Stomach (tissue), 4 donors: ENCODE data around the gene PUS10.

ENCODE experiments used
- CTCF ChIP-seq, 7 experiments: fragments of 450-650 bp in 4 of 7; fragments of 200-600 bp in 3 of 7; sonication (generic) in 3 of 7; IDR thresholded peaks; one replicate each; pipeline ENCODE4 v1.5.1; 2016 to 2019; ENCODE audit warnings: antibody characterized with exemption in 7 of 7, control low read depth in 2 of 7, mild to moderate bottlenecking in 1 of 7
- POLR2A ChIP-seq, 4 donors: fragments of 450-650 bp; IDR thresholded peaks; one replicate each; pipeline ENCODE4 v1.6.1; 2016; ENCODE audit warnings: antibody characterized with exemption in 4 of 4, control low read depth in 2 of 4, mild to moderate bottlenecking in 1 of 4, moderate library complexity in 1 of 4
- POLR2AphosphoS5 ChIP-seq, 3 donors: sonication (generic); formaldehyde crosslinking; IDR thresholded peaks; one replicate each; pipeline ENCODE4 v1.6.1; 2016; ENCODE audit warnings: antibody characterized with exemption in 3 of 3

GRCh38 chr2:61018318-61018755 is 282 bp upstream of the PUS10 start:
- TF ChIP-seq CTCF (IDR thresholded peaks at IDR 0.05) (no peak), POLR2A (IDR thresholded peaks at IDR 0.05) (no peak), POLR2AphosphoS5 (IDR thresholded peaks at IDR 0.05) (peak in 1 of 3 donors; percentile 45)
